Stomach (tissue), 4 donors: Measurements from ENCODE around the gene ANKDD1B.

Experiments
- EP300 ChIP-seq: sonication (generic); formaldehyde crosslinking; IDR thresholded peaks from one replicate; pipeline ENCODE4 v1.6.1; 2017; ENCODE audit warnings: antibody characterized with exemption
- POLR2A ChIP-seq, 4 donors: fragments of 450-650 bp; IDR thresholded peaks; one replicate each; pipeline ENCODE4 v1.6.1; 2016; ENCODE audit warnings: antibody characterized with exemption in 4 of 4, control low read depth in 2 of 4, mild to moderate bottlenecking in 1 of 4, moderate library complexity in 1 of 4
- TF ChIP-seq, protein P1 (sequence below), 7 experiments: fragments of 450-650 bp in 4 of 7; fragments of 200-600 bp in 3 of 7; sonication (generic) in 3 of 7; IDR thresholded peaks; one replicate each; pipeline ENCODE4 v1.5.1; 2016 to 2019; ENCODE audit warnings: antibody characterized with exemption in 7 of 7, control low read depth in 2 of 7, mild to moderate bottlenecking in 1 of 7

DNA sequence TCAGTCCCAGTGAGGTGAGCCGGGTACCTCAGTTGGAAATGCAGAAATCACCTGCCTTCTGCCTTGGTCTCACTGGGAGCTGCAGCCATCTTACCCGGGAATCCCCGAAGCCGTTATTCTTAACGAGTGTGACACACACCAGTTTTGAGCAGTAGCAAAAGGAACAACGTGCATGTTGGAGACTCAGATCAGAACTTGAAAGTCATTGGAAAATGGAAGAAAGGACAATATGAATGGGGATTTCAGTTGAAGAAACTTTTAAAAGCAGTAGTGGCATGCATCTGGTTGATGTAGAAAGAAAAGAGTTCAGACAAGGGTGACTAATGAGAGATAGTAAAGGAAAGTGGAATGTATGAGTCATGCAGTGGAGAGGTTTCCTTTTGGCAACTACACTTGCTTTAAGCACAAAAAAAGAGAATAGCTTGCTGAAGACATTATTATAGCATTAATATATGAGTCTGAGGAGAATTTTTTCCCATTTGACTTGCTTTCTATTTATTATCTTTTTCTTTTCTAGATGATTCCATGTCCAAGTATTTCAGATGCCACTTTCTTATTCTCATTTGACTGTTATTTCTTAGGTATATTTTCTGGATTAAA, 44.4 kb upstream of the ANKDD1B start:
- TF ChIP-seq POLR2A (IDR thresholded peaks at IDR 0.05) (no peak), EP300 (no peak)
- TF ChIP-seq, protein P1, sequence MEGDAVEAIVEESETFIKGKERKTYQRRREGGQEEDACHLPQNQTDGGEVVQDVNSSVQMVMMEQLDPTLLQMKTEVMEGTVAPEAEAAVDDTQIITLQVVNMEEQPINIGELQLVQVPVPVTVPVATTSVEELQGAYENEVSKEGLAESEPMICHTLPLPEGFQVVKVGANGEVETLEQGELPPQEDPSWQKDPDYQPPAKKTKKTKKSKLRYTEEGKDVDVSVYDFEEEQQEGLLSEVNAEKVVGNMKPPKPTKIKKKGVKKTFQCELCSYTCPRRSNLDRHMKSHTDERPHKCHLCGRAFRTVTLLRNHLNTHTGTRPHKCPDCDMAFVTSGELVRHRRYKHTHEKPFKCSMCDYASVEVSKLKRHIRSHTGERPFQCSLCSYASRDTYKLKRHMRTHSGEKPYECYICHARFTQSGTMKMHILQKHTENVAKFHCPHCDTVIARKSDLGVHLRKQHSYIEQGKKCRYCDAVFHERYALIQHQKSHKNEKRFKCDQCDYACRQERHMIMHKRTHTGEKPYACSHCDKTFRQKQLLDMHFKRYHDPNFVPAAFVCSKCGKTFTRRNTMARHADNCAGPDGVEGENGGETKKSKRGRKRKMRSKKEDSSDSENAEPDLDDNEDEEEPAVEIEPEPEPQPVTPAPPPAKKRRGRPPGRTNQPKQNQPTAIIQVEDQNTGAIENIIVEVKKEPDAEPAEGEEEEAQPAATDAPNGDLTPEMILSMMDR (IDR thresholded peaks at IDR 0.05), result no peak
